Stimulated activated CD8-positive, alpha-beta memory T cell treated with anti-CD3 and anti-CD28 coated beads, Interleukin-15, amount 100 ng/mL, for 24 hours (primary cell): ENCODE data around the gene CPED1.

Experiments
- DNase-seq: peaks from one replicate; pipeline ENCODE4 v3.0.0-alpha.2; 2020; ENCODE audit warnings: low read depth

CPED1 gene

DNA sequence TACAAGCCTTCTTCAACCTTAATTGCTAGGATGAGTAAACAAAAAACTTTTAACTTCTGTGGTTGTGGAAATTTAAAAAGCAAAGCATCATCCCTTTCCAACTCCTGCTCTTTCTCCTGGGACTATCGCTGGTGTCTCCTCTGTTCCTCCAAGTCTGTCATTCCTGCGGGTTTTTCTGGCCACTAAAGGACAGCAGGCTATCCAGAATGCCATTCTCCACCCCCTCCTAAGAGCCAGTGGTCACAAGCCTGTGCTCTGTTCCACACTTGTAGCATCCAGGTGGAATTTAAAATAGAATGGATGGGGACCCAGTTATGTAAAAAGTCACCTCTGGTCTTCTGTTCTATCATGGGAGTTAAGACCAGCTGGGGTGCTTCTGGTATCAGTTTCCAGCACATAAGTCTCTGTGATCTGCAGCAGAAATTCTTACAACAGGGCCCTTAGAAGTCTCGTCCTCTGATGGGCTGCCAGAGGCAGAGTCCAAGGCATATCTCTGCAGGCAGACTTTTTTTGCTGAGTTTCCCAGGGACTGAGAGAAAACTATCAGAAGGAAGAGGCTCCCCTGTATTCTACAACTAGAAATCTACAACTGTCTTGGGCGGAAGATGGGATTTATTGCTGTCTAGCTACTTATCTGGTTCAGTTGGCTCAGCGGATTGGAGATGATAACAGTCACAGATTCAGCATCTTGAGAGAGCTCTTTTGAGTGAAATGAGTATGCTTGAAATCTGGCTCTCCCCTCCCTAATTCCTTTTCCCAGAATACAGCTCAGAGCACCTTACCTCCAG lies 335.2 kb downstream of the CPED1 start:
- DNase-seq, result no peak

DNA sequence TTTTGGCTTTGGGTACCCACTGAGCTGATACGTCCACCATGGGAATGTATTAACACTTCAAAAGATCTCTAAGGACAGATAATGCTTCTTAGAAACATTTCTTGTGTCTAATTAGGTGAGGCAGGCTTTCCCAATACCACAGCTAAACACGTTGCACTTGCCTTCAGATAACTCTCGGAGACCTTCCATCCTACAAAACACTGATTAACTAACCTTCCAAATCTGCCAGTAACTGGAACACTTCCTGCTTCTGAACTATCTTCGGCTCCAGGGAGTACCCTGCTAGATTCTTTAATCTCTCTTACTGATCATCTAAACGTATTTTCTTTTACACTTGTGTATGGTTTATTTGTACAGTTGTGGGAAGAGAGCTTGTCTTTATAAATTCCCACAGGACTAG lies 339.2 kb downstream of the CPED1 start:
- DNase-seq, result no peak

DNA sequence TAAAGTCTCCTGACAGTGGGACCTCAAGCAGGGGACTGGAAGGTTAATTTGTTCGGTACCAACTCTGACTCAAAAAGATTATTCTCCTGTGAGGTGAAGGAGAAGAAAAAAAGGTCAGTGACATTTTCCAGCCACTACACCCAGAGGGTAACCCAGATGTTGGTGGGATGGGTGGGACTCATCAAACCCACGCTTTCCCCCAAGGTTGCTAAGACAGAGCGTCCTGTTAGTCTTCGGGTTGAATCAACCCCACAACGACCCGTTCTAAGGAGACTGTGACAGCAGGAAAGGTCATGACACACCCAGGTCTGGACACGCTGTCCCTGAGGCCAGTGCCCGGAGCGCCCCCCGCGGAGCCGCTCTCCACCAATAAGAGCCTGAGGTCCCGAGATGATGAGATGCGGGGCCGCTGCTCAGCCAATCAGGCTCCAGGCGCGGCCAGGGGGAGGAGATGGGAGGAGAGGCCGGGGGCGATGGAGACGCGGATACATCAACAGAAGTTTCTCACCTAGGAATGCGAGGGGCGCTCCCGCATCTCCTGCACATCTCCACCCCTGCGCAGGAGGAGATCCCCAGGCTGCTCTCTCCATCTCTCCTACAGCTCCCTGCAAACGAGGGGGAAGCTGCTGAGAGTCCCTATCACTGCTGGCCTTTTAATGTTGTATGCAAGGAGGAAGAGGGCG lies 340.1 kb downstream of the CPED1 start, which contains the start of gene WNT16:
TSS of gene WNT16 (plus strand) at position 493 of the 683 bp plus-strand sequence. CDS start 293 bp downstream, outside the sequence.
- DNase-seq, result no peak

DNA sequence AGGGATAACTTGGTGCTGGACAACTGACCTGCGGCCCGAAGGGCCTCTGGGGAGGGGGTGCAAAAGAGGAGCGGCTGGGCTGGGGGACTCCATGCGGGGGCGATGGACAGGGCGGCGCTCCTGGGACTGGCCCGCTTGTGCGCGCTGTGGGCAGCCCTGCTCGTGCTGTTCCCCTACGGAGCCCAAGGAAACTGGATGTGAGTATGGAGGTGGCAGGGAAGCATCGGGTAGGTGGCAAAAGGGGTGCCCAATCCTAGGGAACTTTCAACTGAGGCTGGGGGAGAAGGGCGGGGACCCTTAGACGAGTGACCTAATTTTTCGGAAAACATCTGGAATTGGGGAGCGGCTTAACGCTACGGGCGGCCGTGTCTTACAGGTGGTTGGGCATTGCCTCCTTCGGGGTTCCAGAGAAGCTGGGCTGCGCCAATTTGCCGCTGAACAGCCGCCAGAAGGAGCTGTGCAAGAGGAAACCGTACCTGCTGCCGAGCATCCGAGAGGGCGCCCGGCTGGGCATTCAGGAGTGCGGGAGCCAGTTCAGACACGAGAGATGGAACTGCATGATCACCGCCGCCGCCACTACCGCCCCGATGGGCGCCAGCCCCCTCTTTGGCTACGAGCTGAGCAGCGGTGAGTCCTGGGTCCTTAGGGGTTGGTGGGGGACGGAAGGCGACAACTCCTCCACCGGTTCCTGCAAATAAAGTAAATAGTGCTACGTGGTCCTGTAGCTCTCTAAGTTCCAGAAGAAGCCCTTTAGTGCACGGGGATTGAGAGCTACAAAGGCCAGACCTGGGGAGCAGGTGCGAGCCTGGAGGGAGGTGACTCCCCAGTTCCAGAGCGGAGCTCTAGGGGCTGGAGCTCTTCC lies 340.9 kb downstream of the CPED1 start:
- DNase-seq, result no peak

DNA sequence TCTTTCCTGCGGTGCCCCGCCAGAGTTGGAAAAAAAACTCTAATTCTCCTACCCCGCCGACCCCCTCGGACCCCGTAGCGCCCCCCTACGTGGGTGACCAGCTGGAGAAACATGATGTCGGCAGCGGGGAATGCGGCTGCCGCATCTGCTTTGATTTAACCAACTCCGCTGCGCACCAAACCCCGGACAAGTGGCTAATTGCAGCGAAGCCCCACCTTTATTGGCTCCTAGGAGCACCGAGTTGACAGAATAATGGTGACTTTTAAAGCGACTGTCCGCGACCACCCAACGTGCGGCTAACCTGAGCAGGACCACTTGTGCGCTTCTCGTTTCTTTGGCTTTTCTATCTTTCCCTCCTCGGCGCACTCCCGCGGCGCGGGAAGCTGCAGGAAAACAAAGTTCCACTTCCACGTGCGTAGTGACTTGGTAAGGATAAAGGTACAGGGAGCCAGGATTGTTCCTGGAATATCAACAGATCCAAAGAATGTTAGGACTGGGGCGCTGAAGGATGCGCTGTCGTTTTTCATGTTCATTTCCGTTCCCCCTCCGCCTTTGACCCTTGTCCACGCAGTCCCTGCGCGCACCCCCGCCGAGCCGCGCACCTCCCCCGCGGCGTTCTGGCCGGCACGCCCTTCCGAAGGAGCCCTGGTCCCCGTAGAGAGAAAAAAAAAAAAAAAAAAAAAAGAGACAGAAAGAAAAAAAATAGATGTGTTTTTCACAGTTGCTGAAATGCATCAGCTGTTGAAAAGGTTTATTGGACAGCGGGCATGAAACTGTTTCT lies 341.7 kb downstream of the CPED1 start:
- DNase-seq, result no peak

DNA sequence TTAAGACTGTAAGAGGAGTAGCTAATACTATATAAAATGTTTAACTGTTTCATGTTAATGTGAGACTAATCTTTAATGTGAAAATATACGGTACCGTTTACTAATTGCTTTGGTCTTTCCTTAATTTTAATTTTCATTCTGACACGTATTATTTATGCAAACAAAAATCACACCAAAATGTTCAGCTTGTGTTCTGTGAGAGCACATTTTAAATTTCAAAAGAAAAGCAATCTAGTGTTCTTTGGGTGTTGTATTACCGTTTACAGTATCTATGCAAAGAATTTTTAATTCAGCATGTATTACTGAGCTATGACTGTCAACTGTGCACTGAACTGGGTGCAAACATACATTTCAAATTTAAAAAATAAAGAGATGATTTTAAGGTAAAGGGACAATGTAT lies 342.5 kb downstream of the CPED1 start:
- DNase-seq, result no peak

DNA sequence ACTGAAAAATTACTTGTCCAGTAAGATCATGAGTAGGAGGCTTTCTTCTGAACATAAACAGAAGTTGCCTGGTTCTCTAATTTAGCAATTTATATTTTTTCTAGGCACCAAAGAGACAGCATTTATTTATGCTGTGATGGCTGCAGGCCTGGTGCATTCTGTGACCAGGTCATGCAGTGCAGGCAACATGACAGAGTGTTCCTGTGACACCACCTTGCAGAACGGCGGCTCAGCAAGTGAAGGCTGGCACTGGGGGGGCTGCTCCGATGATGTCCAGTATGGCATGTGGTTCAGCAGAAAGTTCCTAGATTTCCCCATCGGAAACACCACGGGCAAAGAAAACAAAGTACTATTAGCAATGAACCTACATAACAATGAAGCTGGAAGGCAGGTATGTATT lies 343.1 kb downstream of the CPED1 start:
- no peak for DNase-seq

DNA sequence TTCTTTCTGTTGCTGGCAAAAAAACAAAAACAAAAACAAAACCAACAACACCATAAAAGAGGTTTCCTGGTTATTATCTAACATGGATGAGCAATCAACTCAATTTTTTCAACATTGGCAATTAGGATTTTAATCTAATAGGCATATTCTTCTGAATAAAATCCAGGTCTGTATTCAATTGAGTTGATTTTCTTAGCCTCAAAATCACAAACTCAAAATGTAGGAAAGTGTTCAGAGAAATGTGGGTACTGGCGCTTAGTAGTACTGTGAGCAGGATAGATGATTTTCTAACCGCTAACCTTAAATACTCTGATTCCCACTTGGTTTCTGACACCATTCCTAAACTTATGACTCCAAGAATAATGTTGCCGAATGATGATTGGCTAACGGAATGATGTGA lies 345.9 kb downstream of the CPED1 start:
- no peak for DNase-seq

DNA sequence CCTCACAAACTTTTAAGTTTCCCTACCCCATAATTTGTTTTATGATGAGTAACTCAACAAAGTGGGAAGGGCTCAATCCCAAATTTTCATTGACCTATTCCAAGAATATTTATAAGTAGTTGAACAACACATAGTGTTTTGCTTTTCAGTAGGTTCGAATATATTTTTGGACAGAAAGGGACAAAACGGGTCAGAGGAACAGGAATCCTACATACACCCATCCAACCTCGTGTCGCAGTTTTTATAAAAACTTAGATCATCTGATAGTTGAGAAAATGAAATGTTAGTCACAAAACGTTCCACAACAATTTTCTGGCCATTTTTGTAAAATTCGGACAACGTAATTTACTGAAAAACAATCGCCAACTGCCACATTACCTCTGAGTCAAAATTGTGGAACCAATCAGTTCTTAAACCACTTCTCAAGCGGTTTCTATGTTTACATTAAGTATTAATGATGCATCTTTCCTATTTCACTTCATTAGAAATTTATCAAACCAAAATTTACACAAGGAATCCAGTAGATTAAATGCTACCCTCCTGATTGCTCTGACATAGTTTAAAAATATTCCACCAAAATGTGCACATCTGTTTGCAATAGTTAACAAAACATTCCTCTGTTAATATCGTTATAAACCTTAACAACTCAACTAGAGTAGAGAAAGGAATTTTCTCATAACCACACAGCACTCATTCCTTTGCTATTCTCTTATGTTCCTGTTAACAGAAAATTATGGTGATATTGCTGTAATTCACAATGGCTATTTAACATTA lies 346.6 kb downstream of the CPED1 start:
- DNase-seq, result no peak

DNA sequence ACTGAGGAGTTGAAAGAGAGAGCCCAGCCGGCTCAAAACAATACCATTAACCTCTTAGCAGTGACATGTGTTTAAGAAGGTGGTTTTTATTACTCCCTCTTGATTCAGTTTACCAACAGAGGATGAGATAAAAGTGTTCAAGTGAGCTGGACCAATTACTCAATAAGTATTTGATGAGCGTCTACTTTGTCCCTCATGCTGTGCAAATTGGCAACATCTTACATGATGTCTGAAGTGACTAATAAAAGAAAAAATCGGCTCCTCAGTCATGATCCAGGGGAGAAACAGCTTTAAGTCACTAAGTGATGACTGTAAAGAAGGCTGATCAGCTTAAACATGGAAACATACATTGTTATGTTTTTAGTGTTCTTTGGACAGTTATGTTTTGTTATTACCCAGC lies 348.1 kb downstream of the CPED1 start:
- no peak for DNase-seq

DNA sequence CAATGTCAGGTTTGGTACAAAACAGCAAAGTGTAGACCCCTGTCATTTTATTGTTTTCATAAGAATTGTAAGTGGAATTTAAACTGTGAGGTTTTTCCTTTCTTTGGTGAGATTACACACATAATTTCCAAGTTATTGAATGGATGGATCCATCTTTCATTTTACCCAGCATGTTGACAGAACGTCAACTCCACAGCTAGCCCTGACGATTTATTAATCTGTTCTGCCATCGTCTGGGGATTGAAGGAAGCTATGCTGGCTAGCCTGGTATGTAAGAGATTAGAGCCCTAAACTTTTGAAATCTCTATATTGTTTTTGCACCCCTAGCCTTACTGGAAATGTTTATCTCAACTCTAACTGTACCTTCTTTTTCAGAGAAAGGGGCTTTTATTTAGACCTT lies 348.9 kb downstream of the CPED1 start:
- DNase-seq, result no peak

DNA sequence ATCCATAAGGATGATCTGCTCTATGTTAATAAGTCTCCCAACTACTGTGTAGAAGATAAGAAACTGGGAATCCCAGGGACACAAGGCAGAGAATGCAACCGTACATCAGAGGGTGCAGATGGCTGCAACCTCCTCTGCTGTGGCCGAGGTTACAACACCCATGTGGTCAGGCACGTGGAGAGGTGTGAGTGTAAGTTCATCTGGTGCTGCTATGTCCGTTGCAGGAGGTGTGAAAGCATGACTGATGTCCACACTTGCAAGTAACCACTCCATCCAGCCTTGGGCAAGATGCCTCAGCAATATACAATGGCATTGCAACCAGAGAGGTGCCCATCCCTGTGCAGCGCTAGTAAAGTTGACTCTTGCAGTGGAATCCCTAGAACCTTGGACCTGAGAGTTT lies 350.6 kb downstream of the CPED1 start:
- DNase-seq, result no peak

DNA sequence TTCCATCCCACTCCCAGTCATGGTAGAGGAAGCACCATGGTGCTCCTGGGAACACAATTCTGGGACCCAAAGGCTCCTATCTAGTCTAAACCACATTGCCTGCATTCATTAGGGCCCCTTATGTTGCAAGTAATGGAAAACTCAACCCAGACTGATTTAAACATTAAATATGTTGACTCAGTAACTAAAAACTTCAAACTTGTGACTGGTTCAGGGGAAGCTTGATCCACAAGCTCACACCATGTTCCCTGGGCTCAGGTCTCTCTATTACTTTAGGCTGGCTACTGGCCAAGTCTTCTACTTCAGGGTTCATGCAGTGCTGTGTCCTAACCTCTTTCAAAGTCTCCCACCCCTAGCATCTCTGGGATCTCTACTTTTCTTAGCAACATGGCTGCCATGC lies 353.4 kb downstream of the CPED1 start:
- no peak for DNase-seq

DNA sequence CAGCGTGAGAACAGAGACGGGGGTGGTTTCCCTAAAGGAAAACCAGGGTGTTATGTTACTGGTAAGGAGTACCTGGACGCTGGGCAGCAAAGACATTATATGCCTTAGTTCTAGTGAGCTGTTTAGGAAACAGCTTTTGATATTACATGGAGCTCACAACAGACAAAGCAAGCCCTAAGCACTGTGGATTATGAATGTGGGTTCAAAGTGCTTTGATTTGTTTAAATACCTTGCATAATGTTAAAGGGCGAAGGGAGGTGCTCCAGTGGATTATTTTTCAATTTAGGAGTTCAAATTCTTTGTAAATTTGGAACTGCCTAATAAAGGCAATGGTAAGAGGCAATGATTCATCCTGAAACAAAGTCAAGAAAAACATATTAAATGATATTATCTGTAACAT lies 354.1 kb downstream of the CPED1 start:
- no peak for DNase-seq

DNA sequence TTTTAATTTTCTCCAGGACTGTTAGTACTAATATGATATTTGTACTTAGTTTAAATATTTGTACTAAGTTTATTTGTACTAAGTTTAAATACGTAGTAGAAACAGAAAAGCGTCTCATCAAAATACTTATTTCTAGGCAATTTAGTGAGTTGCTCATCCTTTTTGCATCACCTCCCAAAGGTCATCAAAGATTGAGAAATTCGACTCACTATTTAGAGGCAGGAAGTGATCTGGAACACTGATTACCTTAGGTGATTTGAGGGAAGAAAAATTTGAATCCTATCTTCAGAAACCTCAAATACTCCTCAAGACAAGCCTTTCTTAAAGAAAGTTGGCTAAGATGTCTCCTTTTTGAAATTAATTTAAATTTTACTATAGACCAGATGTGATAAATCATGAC lies 354.8 kb downstream of the CPED1 start:
- no peak for DNase-seq

DNA sequence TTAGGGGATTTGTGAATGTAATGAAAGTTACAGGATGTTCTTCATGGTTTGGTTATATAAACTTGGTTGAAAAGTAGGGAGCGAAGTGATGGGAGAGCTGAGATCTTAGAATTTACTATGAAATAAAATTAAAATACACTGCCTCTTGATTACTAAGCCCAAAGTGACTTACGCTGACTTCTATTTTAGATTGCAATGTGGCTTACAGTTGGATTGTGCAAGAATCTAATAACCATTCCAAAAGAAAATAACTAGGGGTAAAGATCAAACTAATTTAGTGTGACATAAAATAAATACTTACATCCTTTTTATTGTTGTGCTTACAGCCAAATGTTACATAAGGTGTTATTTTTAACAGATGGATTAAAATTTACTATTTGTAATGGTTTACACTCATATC lies 355.6 kb downstream of the CPED1 start:
- no peak for DNase-seq

DNA sequence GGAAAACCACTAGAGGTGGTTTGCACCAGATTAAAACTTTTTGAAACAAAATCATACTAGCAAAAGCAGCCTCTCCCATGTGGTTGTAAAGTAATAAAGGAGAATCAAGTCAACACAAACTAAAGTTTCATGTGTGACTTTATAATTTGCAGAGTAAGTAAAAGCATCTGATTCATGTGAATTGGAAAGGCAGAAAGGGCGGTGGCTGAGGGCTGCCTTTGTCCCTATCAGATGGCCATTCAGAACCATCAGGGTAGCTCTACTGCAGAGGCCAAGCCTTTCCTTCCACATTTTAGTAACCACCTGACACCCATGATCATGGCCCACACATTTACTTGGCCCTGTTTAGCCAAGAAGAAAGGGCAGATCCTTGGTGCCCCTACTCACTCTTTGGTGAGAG lies 356.0 kb downstream of the CPED1 start:
- DNase-seq, result no peak
